ENCODE measurements around the gene COL15A1.

Gene COL15A1

GRCh38 chr9:99019510-99020331 lies 76.0 kb downstream of the COL15A1 start:
- DNase-seq: peak; percentile 86

- DNase-seq: no peak
These were observed 77.2 kb downstream of the COL15A1 start for GRCh38 chr9:99020786-99021436.

DNA sequence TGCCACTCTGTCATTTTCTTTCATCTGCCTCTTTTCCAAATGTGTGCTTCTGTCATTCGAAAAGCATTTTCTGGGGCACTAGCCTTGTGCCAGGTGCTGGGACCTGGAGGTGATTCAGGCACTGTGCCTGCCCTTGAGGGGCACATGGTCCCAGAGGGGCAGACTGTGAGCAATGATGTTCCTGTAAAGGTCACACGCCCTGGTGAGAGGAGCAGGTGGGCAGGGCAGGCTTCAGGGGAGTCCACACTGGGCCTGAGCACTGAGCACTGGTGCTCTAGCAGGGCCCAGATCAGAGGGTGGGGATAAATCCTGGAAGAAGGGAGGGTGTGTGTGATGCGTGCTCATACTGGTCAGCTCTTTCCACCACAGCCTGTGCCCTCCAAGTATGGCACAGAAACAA lies 77.8 kb downstream of the COL15A1 start:
- DNase-seq: no peak

GRCh38 chr9:99023231-99023630 lies 79.5 kb downstream of the COL15A1 start:
- DNase-seq: no peak

GRCh38 chr9:99023831-99024230 lies 80.1 kb downstream of the COL15A1 start:
- DNase-seq: no peak

DNA sequence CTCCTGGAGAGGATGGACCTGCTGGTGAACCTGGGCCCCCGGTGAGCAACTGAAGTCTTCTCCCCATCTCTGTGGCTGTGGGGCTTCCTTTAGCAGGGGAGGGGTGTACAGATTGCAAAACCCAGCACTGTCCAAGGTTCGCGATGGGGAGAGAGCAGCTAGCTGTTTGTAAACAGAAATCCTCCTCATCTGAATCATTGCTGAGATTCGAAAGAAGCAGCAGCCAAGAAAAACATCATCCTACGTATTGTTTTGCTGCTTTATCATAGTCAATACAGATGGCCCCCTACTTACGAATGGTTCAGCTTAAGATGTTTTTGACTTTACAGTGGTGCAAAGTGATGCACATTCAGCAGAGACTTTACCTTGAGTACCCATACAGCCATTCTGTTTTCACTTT lies 81.3 kb downstream of the COL15A1 start:
- no peak for DNase-seq

- DNase-seq: no peak
These were observed 82.0 kb downstream of the COL15A1 start for GRCh38 chr9:99025616-99026270.

GRCh38 chr9:99026271-99026955 lies 82.7 kb downstream of the COL15A1 start:
- DNase-seq: no peak

DNA sequence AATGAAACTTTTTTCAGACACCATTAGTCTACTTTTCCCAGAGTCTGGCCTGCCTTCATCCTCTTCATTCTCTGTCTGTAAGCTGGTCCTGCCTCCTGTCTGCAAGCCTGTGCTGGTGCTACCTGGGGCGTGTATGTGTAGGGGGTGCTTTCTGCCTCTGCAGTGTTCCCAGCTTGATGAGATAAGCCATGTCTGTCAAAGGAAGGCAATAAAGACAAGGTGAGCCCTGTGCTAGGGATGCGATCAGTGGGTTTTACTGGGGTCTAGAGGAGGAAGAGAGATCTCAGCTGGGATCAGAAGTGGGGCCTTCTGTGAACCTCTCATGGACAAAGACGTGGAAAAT lies 83.2 kb downstream of the COL15A1 start:
- DNase-seq: no peak

DNA sequence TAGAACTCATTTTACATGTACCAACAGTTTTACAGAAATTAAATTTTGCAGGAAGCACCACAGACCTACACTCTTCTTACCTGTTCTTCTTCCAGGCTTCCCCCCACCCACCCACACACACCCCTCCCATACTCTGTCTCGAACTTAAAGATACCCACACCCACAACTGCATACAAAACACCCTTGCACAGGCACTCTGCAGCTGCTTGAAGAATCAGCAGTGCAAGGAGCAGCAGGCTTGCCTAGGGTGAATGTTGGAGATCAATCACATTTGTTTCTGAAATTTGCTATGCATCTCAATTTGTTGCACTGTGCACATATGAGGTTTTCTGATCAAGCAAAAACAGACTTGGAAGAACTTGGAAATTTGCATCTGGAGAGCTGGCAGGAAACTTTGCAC lies 83.7 kb downstream of the COL15A1 start:
- DNase-seq: no peak

GRCh38 chr9:99029083-99029645 lies 85.5 kb downstream of the COL15A1 start:
- peak; percentile 79 for DNase-seq

GRCh38 chr9:99030092-99030511 lies 86.4 kb downstream of the COL15A1 start:
- DNase-seq: peak; percentile 70

DNA sequence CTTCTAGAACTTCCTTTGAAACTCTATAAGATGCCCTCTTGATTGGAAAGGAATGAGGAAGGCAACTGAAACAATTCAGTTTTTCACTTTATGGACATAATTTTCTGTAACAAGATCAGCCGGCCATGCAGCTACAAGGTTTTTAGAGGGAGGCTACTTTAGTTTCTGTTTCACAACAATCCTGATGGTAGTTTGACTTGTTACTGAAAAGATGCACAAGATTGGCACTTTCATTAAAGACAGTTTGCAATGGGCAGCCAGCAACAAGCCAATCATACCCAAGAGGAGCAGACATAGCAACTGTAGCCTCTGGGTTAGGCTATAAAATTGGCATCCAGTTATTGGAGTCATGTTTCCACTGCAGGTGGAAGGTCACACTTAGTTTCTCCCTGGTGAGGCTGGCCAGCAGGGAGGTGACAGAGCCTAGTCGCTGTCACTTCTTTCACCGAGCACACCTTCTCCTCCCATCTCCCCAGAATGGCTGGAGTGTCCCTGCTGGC lies 87.0 kb downstream of the COL15A1 start:
- DNase-seq: no peak

GRCh38 chr9:99031319-99031718 lies 87.6 kb downstream of the COL15A1 start:
- no peak for DNase-seq

DNA sequence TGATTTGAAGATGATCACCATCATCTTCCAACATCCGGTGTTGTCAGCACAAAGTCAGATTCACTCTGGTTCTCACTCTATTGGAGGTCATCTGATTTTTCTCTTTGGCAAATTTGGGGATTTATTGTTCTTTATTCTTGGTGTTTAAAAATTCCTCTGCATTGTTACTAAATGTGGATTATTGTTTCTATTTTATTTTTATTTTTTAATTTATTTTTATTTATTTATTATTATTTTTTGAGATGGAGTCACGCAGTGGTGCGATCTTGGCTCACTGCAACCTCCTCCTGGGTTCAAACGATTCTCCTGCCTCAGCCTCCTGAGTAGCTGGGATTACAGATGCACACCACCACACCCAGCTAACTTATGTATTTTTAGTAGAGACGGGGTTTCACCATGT lies 88.3 kb downstream of the COL15A1 start:
- no peak for DNase-seq

- no peak for DNase-seq
These were observed 90.4 kb downstream of the COL15A1 start for GRCh38 chr9:99034149-99034548.

- DNase-seq: no peak
These were observed 91.6 kb downstream of the COL15A1 start for GRCh38 chr9:99035313-99035712.

DNA sequence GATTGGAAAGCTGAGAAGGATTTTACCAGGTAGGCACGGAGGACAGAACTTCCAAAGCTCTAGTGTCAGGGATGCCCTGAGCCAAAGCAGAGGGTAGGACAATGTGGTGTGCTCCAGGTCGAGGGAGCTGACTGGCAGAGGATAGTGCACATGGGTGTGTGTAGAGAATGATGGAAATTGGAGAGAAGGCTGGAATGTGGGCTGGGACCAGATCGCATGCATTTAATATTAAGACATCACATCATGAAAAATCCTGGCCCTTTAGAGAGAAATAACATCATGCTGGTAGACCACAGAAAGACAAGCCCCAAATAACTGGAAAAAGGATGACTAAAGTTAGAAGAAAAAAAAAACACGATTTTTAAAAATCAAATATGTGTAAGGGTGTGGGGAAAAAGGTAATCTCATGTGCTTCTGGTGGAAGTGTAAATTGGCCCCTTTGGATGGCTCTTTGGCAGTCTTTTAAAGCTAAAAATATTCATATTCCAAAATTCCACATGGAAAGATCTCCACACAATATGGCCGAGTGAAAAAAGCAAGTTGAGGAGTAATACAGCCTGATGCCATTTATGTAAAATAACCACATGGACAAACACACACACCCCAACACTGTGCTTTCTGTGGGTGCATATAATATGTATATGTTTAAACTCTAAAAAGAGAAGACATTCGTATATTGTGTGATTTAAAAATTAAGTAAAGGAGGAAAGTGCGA lies 94.2 kb downstream of the COL15A1 start:
- no peak for DNase-seq

DNA sequence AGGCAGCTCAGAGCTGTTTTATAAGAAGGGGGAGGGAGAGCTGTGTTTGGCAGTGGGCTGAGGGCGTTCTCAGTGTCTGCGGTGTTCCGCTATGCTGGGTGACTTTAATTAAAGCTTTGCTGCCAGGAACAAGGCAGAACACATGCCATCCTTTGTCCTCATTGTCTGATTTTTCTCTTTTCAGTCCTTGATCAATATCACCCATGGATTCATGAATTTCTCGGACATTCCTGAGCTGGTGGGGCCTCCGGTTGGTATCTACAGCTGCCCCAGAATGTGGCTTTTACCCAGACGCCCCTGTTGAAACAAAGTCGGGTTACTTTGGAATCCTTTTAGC lies 94.7 kb downstream of the COL15A1 start:
- DNase-seq: no peak

- peak; percentile 81 for DNase-seq
These were observed 95.9 kb downstream of the COL15A1 start for GRCh38 chr9:99039505-99040182.

- no peak for DNase-seq
These were observed 96.7 kb downstream of the COL15A1 start for GRCh38 chr9:99040251-99040900.
